HEK293 (cell line): ENCODE measurements around the gene STAB1.

Experiments used
- TF ChIP-seq, protein P1 (sequence below): fragments of 450-650 bp; formaldehyde crosslinking; IDR thresholded peaks from 2 replicates; pipeline ENCODE4 v1.5.1; 2016; ENCODE audit warnings: missing biosample characterization, missing genetic modification characterization
- TF ChIP-seq, protein P2 (sequence below): fragments of 450-650 bp; formaldehyde crosslinking; IDR thresholded peaks from 2 replicates; pipeline ENCODE4 v1.5.1; 2016; ENCODE audit warnings: missing biosample characterization, missing genetic modification characterization

DNA sequence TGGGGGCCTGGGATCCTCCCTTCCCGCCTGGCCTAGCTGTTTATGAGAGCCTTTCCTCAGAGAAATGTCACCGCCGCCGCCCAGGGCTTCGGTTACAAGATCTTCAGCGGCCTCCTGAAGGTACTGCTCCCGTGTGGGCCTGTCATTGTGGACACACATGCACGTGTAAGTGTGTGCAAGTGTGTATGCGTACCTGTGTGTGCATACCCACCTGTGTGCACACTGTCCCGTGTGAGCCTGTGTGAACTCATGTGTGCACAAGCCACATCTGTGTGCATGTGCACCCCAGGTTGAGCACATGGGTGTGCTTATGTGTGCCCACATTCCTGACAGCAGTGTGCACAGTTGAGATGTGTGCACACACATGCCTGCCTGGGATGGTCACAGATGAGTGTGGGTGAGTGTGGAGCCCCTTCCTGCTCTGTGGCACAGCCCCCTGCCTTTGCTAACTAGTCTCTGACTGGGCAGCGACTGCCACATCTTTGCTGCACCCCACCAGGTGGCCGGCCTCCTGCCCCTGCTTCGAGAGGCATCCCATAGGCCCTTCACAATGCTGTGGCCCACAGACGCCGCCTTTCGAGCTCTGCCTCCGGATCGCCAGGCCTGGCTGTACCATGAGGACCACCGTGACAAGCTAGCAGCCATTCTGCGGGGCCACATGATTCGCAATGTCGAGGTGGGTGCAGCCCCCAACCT, 24.5 kb downstream of the STAB1 start:
- TF ChIP-seq, protein P1, sequence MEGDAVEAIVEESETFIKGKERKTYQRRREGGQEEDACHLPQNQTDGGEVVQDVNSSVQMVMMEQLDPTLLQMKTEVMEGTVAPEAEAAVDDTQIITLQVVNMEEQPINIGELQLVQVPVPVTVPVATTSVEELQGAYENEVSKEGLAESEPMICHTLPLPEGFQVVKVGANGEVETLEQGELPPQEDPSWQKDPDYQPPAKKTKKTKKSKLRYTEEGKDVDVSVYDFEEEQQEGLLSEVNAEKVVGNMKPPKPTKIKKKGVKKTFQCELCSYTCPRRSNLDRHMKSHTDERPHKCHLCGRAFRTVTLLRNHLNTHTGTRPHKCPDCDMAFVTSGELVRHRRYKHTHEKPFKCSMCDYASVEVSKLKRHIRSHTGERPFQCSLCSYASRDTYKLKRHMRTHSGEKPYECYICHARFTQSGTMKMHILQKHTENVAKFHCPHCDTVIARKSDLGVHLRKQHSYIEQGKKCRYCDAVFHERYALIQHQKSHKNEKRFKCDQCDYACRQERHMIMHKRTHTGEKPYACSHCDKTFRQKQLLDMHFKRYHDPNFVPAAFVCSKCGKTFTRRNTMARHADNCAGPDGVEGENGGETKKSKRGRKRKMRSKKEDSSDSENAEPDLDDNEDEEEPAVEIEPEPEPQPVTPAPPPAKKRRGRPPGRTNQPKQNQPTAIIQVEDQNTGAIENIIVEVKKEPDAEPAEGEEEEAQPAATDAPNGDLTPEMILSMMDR (tag by site-specific recombination) = no peak
- TF ChIP-seq, protein P2, sequence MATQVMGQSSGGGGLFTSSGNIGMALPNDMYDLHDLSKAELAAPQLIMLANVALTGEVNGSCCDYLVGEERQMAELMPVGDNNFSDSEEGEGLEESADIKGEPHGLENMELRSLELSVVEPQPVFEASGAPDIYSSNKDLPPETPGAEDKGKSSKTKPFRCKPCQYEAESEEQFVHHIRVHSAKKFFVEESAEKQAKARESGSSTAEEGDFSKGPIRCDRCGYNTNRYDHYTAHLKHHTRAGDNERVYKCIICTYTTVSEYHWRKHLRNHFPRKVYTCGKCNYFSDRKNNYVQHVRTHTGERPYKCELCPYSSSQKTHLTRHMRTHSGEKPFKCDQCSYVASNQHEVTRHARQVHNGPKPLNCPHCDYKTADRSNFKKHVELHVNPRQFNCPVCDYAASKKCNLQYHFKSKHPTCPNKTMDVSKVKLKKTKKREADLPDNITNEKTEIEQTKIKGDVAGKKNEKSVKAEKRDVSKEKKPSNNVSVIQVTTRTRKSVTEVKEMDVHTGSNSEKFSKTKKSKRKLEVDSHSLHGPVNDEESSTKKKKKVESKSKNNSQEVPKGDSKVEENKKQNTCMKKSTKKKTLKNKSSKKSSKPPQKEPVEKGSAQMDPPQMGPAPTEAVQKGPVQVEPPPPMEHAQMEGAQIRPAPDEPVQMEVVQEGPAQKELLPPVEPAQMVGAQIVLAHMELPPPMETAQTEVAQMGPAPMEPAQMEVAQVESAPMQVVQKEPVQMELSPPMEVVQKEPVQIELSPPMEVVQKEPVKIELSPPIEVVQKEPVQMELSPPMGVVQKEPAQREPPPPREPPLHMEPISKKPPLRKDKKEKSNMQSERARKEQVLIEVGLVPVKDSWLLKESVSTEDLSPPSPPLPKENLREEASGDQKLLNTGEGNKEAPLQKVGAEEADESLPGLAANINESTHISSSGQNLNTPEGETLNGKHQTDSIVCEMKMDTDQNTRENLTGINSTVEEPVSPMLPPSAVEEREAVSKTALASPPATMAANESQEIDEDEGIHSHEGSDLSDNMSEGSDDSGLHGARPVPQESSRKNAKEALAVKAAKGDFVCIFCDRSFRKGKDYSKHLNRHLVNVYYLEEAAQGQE (tag by site-specific recombination) = no peak
